OCI-LY3 (cell line): ENCODE measurements around the gene LSM3.

Experiments
- H2AFZ ChIP-seq: fragments of 200-600, 300-600 bp; shearing (Covaris generic); 2 replicates; pipeline ENCODE4 v1.6.0; 2014; ENCODE audit warnings: antibody characterized with exemption, low read depth, low read length
- H3K27ac ChIP-seq: fragments of 200-600, 300-600 bp; sonication (generic); 2 replicates; pipeline ENCODE4 v1.5.1; 2014; ENCODE audit warnings: mild to moderate bottlenecking, low read length, moderate library complexity, mixed read lengths
- H3K27me3 ChIP-seq: fragments of 200-600, 300-600 bp; sonication (generic); 2 replicates; pipeline ENCODE4 v1.6.1; 2014; ENCODE audit warnings: low read depth, low read length, mixed read lengths
- H3K36me3 ChIP-seq: fragments of 200-600, 300-600 bp; sonication (generic); replicated peaks from 2 replicates; pipeline ENCODE3; 2014; ENCODE audit warnings: low read depth, low read length, mixed read lengths
- H3K4me1 ChIP-seq: fragments of 300-600, 200-600 bp; sonication (generic); 2 replicates; pipeline ENCODE4 v1.6.1; 2014; ENCODE audit warnings: low read length, mixed read lengths
- H3K4me2 ChIP-seq: fragments of 200-600, 300-600 bp; sonication (generic); 2 replicates; pipeline ENCODE4 v1.6.1; 2014; ENCODE audit warnings: low read length, mixed read lengths
- H3K4me3 ChIP-seq: fragments of 300-600, 200-600 bp; sonication (generic); 2 replicates; pipeline ENCODE4 v1.5.1; 2014; ENCODE audit warnings: antibody characterized with exemption, mild to moderate bottlenecking, low read length, moderate library complexity
- H3K79me2 ChIP-seq: fragments of 300-600, 200-600 bp; shearing (Covaris generic); 2 replicates; pipeline ENCODE4 v1.6.1; 2014; ENCODE audit warnings: mild to moderate bottlenecking, low read length, mixed read lengths
- H3K9ac ChIP-seq: fragments of 300-600, 200-600 bp; shearing (Covaris generic); 2 replicates; pipeline ENCODE4 v1.6.0; 2014; ENCODE audit warnings: mild to moderate bottlenecking, low read length, moderate library complexity
- H3K9me3 ChIP-seq: fragments of 200-600, 300-600 bp; shearing (Covaris generic); 2 replicates; pipeline ENCODE4 v1.6.1; 2014; ENCODE audit warnings: low read length, mixed read lengths; ENCODE audit not compliant: insufficient read depth
- H4K20me1 ChIP-seq: fragments of 200-600, 300-600 bp; sonication (generic); 2 replicates; pipeline ENCODE4 v1.6.1; 2016; ENCODE audit warnings: low read length, mixed read lengths; ENCODE audit not compliant: insufficient read depth
- EZH2phosphoT487 ChIP-seq: fragments of 200-600 bp; shearing (Covaris generic); IDR thresholded peaks from 2 replicates; pipeline ENCODE4 v1.6.1; 2018; ENCODE audit warnings: antibody characterized with exemption, mixed run types, low read depth
- TF ChIP-seq, protein P1 (sequence below): fragments of 200-600, 300-600 bp; sonication (generic); IDR thresholded peaks from 2 replicates; pipeline ENCODE4 v1.5.1; 2014; ENCODE audit warnings: antibody characterized with exemption, low read length, low read depth

Gene LSM3

GRCh38 chr3:14179114-14179465 is 473 bp downstream of the LSM3 start:
- peak overlapping the region; percentile 90 for H3K4me2 ChIP-seq
- H3K79me2 ChIP-seq = peaks cover 82% of the 10 kb centered on the region
- H3K4me1 ChIP-seq = peaks cover 28% of the 10 kb centered on the region
- TF ChIP-seq, protein P1, sequence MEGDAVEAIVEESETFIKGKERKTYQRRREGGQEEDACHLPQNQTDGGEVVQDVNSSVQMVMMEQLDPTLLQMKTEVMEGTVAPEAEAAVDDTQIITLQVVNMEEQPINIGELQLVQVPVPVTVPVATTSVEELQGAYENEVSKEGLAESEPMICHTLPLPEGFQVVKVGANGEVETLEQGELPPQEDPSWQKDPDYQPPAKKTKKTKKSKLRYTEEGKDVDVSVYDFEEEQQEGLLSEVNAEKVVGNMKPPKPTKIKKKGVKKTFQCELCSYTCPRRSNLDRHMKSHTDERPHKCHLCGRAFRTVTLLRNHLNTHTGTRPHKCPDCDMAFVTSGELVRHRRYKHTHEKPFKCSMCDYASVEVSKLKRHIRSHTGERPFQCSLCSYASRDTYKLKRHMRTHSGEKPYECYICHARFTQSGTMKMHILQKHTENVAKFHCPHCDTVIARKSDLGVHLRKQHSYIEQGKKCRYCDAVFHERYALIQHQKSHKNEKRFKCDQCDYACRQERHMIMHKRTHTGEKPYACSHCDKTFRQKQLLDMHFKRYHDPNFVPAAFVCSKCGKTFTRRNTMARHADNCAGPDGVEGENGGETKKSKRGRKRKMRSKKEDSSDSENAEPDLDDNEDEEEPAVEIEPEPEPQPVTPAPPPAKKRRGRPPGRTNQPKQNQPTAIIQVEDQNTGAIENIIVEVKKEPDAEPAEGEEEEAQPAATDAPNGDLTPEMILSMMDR = no peak
- no peak for TF ChIP-seq EZH2phosphoT487
- H3K27ac ChIP-seq = peak overlapping the region; percentile 50
- H3K27me3 ChIP-seq = no peaks in the 10 kb centered on the region
- peaks cover 11% of the 10 kb centered on the region; the same call in 1 of the 2 replicates for H4K20me1 ChIP-seq
- peaks cover 32% of the 10 kb centered on the region for H3K36me3 ChIP-seq
- no peaks in the 10 kb centered on the region for H3K9me3 ChIP-seq
- H2AFZ ChIP-seq = peak overlapping the region; percentile 87
- peak overlapping the region; percentile 90 for H3K9ac ChIP-seq
- H3K4me3 ChIP-seq = peak overlapping the region; percentile 93

DNA sequence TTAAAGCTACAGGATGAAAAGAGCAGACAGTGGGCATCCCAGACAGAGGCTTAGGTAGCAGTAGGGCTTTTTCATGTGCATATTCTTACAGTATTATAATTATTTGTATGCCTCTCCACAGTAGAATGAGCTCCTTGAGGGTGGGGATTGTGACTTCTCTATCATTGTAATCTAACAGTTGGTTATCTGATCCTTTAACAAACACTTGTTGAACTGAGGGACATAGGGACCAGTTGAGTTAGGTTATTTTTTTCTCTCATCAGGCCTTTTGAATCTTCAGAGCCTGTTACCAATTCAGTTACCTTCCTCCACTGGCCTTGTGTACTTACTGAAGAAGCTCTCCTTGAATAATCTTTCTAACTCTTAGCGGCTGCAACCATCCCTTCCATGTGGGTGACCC is 1.2 kb downstream of the LSM3 start:
- H3K4me3 ChIP-seq = peak overlapping the region; percentile 93
- H3K9me3 ChIP-seq = no peaks in the 10 kb centered on the region
- H3K9ac ChIP-seq = peak overlapping the region; percentile 90; the same call in 1 of the 2 replicates
- H3K4me2 ChIP-seq = peak overlapping the region; percentile 90
- H3K36me3 ChIP-seq = peaks cover 33% of the 10 kb centered on the region
- TF ChIP-seq, protein P1 = no peak
- no peak for TF ChIP-seq EZH2phosphoT487
- no peak overlapping the region for H2AFZ ChIP-seq
- H3K27me3 ChIP-seq = no peaks in the 10 kb centered on the region
- peaks cover 28% of the 10 kb centered on the region for H3K4me1 ChIP-seq
- peaks cover 7% of the 10 kb centered on the region; the same call in 1 of the 2 replicates for H4K20me1 ChIP-seq
- no peak overlapping the region for H3K27ac ChIP-seq
- peaks cover 75% of the 10 kb centered on the region for H3K79me2 ChIP-seq

GRCh38 chr3:14181253-14181652 is 2.6 kb downstream of the LSM3 start:
- H3K4me2 ChIP-seq = no peak overlapping the region
- TF ChIP-seq, protein P1 = no peak
- no peak for TF ChIP-seq EZH2phosphoT487
- H3K9me3 ChIP-seq = no peaks in the 10 kb centered on the region
- peaks cover 60% of the 10 kb centered on the region for H3K79me2 ChIP-seq
- H3K9ac ChIP-seq = no peak overlapping the region
- H3K4me1 ChIP-seq = peaks cover 17% of the 10 kb centered on the region
- H4K20me1 ChIP-seq = no peaks in the 10 kb centered on the region
- H3K27me3 ChIP-seq = no peaks in the 10 kb centered on the region
- H3K36me3 ChIP-seq = peaks cover 37% of the 10 kb centered on the region
- no peak overlapping the region for H3K4me3 ChIP-seq
- no peak overlapping the region for H3K27ac ChIP-seq
- H2AFZ ChIP-seq = no peak overlapping the region

DNA sequence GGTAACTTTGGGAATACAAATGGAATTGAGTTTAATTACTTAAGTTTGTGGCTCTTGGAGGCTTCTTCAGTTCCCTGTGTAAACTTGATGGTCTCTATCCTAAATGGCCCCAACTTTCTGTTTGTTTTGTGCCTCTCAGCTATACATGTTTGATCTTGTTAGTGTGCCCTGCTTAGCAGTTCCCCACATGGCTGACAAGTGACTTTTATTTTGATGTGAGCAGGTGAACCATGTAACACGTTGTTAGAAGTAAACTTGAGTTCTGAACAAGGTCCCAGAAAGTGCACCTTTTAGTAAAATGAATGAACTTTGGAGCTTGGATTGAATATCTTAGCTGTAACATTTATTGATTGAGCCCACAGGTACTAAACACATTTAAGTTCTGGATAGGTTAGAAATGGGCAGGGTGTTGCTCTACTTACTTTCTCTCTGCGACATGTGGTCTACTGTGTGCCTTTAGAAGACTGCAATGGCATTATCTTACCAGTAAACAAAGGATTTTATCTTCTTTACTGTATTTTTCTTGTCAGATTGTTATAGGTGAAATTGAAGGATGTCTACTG is 4.5 kb downstream of the LSM3 start:
- H4K20me1 ChIP-seq = no peaks in the 10 kb centered on the region
- H3K27ac ChIP-seq = no peak overlapping the region
- peaks cover 7% of the 10 kb centered on the region for H3K4me1 ChIP-seq
- H3K36me3 ChIP-seq = peaks cover 50% of the 10 kb centered on the region
- TF ChIP-seq EZH2phosphoT487 = no peak
- TF ChIP-seq, protein P1 = no peak
- H3K79me2 ChIP-seq = peaks cover 49% of the 10 kb centered on the region
- no peaks in the 10 kb centered on the region for H3K9me3 ChIP-seq
- no peak overlapping the region for H3K4me3 ChIP-seq
- no peak overlapping the region for H3K4me2 ChIP-seq
- no peaks in the 10 kb centered on the region for H3K27me3 ChIP-seq
- no peak overlapping the region for H2AFZ ChIP-seq
- no peak overlapping the region for H3K9ac ChIP-seq
